H1 (cell line): ENCODE results near the gene HSF4. TPM values are rescaled to one million over a fixed set of nuclear protein-coding genes. Genes with fewer than 3 reads are reported as not detected.

ENCODE experiments used
- CTCF ChIA-PET: fragments of 300-600 bp; sonication (Branson Sonifier 250); formaldehyde crosslinking; loops from one replicate; lab custom pipeline; 2021; ENCODE audit not compliant: partially characterized antibody; lab: Charles Lee
- POLR2A ChIA-PET: fragments of 300-600 bp; sonication (Branson Sonifier 250); formaldehyde crosslinking; loops from one replicate; lab custom pipeline; 2021; ENCODE audit warnings: inconsistent platforms; ENCODE audit not compliant: partially characterized antibody; lab: Charles Lee
- DNase-seq, 2 experiments: peaks; one replicate each; pipeline versions ENCODE4 v3.0.0 to v3.0.0-alpha.2; 2010 to 2022; ENCODE audit warnings: low spot score in 2 of 2, low read depth in 1 of 2, mixed read lengths in 1 of 2
- FAIRE-seq: peaks from 2 replicates; lab custom pipeline; 2011; peaks lifted over from hg19 to GRCh38; lab: Jason Lieb, UNC
- H2AFZ ChIP-seq: 2 replicates; pipeline ENCODE4 v1.8.1; 2012; ENCODE audit warnings: low read length, inconsistent platforms
- H2AK5ac ChIP-seq: 2 replicates; pipeline ENCODE4 v1.6.1; 2013; ENCODE audit warnings: low read depth, low read length
- H2BK120ac ChIP-seq: replicated peaks from 2 replicates; pipeline ENCODE3; 2013; ENCODE audit warnings: low read depth, low read length, inconsistent platforms
- H2BK12ac ChIP-seq: 2 replicates; pipeline ENCODE4 v1.6.1; 2013; ENCODE audit warnings: low read depth, low read length
- H2BK15ac ChIP-seq: 2 replicates; pipeline ENCODE4 v1.6.1; 2013; ENCODE audit warnings: low read length
- H2BK20ac ChIP-seq: 2 replicates; pipeline ENCODE4 v1.6.1; 2013; ENCODE audit warnings: low read length
- H2BK5ac ChIP-seq: 2 replicates; pipeline ENCODE4 v1.6.1; 2013; ENCODE audit warnings: low read depth, low read length
- H3K14ac ChIP-seq: 2 replicates; pipeline ENCODE4 v1.6.1; 2013; ENCODE audit warnings: inconsistent platforms; ENCODE audit not compliant: insufficient read length
- H3K18ac ChIP-seq: 2 replicates; pipeline ENCODE4 v1.6.1; 2013; ENCODE audit warnings: low read length; ENCODE audit errors: extremely low read depth
- H3K23ac ChIP-seq: 2 replicates; pipeline ENCODE4 v1.6.1; 2013; ENCODE audit warnings: inconsistent platforms; ENCODE audit not compliant: insufficient read length
- H3K23me2 ChIP-seq: 2 replicates; pipeline ENCODE4 v1.6.1; 2013; ENCODE audit warnings: low read depth, low read length
- H3K27ac ChIP-seq: 2 replicates; pipeline ENCODE4 v1.6.1; 2011; ENCODE audit warnings: low read depth, low read length, inconsistent platforms
- H3K27me3 ChIP-seq, 4 experiments: replicated peaks in 1 of 4; 1 replicate in 1 of 4; 2 replicates in 3 of 4; pipeline versions ENCODE4 v1.6.1 to v1.8.1; 2011 to 2013; ENCODE audit warnings: low read length in 3 of 4, mild to moderate bottlenecking in 3 of 4, inconsistent platforms in 2 of 4, mixed read lengths in 2 of 4, moderate library complexity in 1 of 4; ENCODE audit not compliant: control insufficient read depth in 3 of 4, insufficient read depth in 3 of 4; ENCODE audit errors: extremely low read depth in 1 of 4
- H3K36me3 ChIP-seq, 4 experiments: 2 replicates each; pipeline versions ENCODE4 v1.6.1 to v1.8.1; 2011 to 2013; ENCODE audit warnings: mild to moderate bottlenecking in 4 of 4, low read length in 3 of 4, moderate library complexity in 2 of 4, control low read depth in 1 of 4, inconsistent platforms in 1 of 4; ENCODE audit not compliant: insufficient read depth in 4 of 4, control insufficient read depth in 2 of 4
- H3K4ac ChIP-seq: replicated peaks from 2 replicates; pipeline ENCODE3; 2013; ENCODE audit warnings: low read length, low read depth, mixed read lengths, inconsistent platforms; ENCODE audit not compliant: insufficient read length
- H3K4me1 ChIP-seq, 4 experiments: replicated peaks in 1 of 4; 1 replicate in 1 of 4; 2 replicates in 3 of 4; pipeline versions ENCODE4 v1.6.1 to v1.8.1; 2011 to 2013; ENCODE audit warnings: low read length in 3 of 4, inconsistent platforms in 2 of 4, mixed read lengths in 1 of 4; ENCODE audit not compliant: insufficient read depth in 4 of 4, control insufficient read depth in 3 of 4
- H3K4me2 ChIP-seq, 2 experiments: 2 replicates each; pipeline versions ENCODE4 v1.6.1 to v1.8.1; 2011 to 2013; ENCODE audit warnings: low read depth in 2 of 2, low read length in 2 of 2, control low read depth in 1 of 2, inconsistent platforms in 1 of 2, mild to moderate bottlenecking in 1 of 2; ENCODE audit not compliant: insufficient read depth in 1 of 2
- H3K4me3 ChIP-seq, 4 experiments: fragments of 200-600, 300-600 bp in 1 of 4; sonication (generic), shearing (Covaris generic), sonication (Bioruptor Twin) in 1 of 4; 2 replicates each; pipeline versions ENCODE4 v1.5.1 to v1.8.1; 2011 to 2016; ENCODE audit warnings: low read length in 4 of 4, low read depth in 3 of 4, control low read depth in 2 of 4, inconsistent platforms in 2 of 4, mild to moderate bottlenecking in 2 of 4, mixed read lengths in 1 of 4, moderate library complexity in 1 of 4; ENCODE audit not compliant: insufficient read depth in 2 of 4; ENCODE audit errors: extremely low read depth in 1 of 4
- H3K56ac ChIP-seq: replicated peaks from 2 replicates; pipeline ENCODE3; 2013; ENCODE audit warnings: low read depth, mild to moderate bottlenecking, mixed read lengths, low read length, inconsistent platforms; ENCODE audit not compliant: insufficient read length
- H3K79me1 ChIP-seq: 2 replicates; pipeline ENCODE4 v1.6.1; 2013; ENCODE audit warnings: low read depth, low read length, control low read depth
- H3K79me2 ChIP-seq, 2 experiments: 2 replicates each; pipeline versions ENCODE4 v1.6.1 to v1.8.1; 2012 to 2013; ENCODE audit warnings: low read length in 2 of 2, mild to moderate bottlenecking in 2 of 2, inconsistent platforms in 1 of 2; ENCODE audit not compliant: insufficient read depth in 2 of 2, control insufficient read depth in 1 of 2
- H3K9ac ChIP-seq, 4 experiments: replicated peaks in 1 of 4; 1 replicate in 1 of 4; 2 replicates in 3 of 4; pipeline versions ENCODE4 v1.6.1 to v1.8.1; 2011 to 2013; ENCODE audit warnings: low read depth in 3 of 4, low read length in 3 of 4, control low read depth in 2 of 4, mild to moderate bottlenecking in 2 of 4, moderate library complexity in 2 of 4, inconsistent platforms in 1 of 4; ENCODE audit errors: extremely low read depth in 1 of 4
- H3K9me3 ChIP-seq, 2 experiments: 2 replicates each; pipeline versions ENCODE4 v1.6.1 to v1.8.1; 2012 to 2013; ENCODE audit warnings: mild to moderate bottlenecking in 2 of 2, moderate library complexity in 2 of 2, control low read depth in 1 of 2, inconsistent platforms in 1 of 2, low read depth in 1 of 2, low read length in 1 of 2, mixed read lengths in 1 of 2; ENCODE audit not compliant: insufficient read depth in 2 of 2
- H4K20me1 ChIP-seq, 2 experiments: replicated peaks in 1 of 2; 2 replicates each; pipeline versions ENCODE3 to v1.8.1; 2011 to 2013; ENCODE audit warnings: inconsistent platforms in 2 of 2, low read length in 2 of 2, mild to moderate bottlenecking in 1 of 2; ENCODE audit not compliant: insufficient read depth in 2 of 2, control insufficient read depth in 1 of 2
- H4K5ac ChIP-seq: 2 replicates; pipeline ENCODE4 v1.6.1; 2013; ENCODE audit warnings: low read length, low read depth, mixed read lengths, inconsistent platforms; ENCODE audit not compliant: insufficient read length
- H4K8ac ChIP-seq: 2 replicates; pipeline ENCODE4 v1.8.0; 2013; ENCODE audit warnings: mild to moderate bottlenecking, moderate library complexity, low read length, inconsistent platforms; ENCODE audit not compliant: insufficient read depth; ENCODE audit errors: extremely low read depth
- H4K91ac ChIP-seq: replicated peaks from 2 replicates; pipeline ENCODE3; 2013; ENCODE audit warnings: low read length, mixed read lengths, inconsistent platforms; ENCODE audit not compliant: insufficient read length
- ATF3 ChIP-seq: IDR thresholded peaks from 2 replicates; pipeline ENCODE4 v1.6.1; 2011; ENCODE audit warnings: low read depth, mild to moderate bottlenecking, low read length; ENCODE audit not compliant: insufficient read depth
- SUZ12 ChIP-seq: fragments of 200-600 bp; sonication (generic); IDR thresholded peaks from 2 replicates; pipeline ENCODE4 v1.6.1; 2012; ENCODE audit warnings: mild to moderate bottlenecking, inconsistent platforms, low read length, moderate library complexity, mixed read lengths
- WGBS, 2 experiments: shearing (Covaris generic) in 1 of 2; methylation state at CpG; one replicate each; pipeline versions ENCODE4 v1.1.6 to v1.1.7; 2013 to 2015; ENCODE audit warnings: low lambda C conversion rate in 2 of 2, mixed read lengths in 2 of 2, inconsistent platforms in 1 of 2, low coverage in 1 of 2, missing lambda C conversion rate in 1 of 2; ENCODE audit not compliant: insufficient replicate concordance in 2 of 2, insufficient coverage in 1 of 2, insufficient read length in 1 of 2; ENCODE audit errors: extremely low coverage in 1 of 2, missing lambda C conversion rate in 1 of 2; 5-methylcytosine and 5-hydroxymethylcytosine counted together
- polyA plus RNA-seq, 7 experiments: library from polyadenylated mRNA; depleted of rRNA in 3 of 7; stranded (reverse) in 5 of 7; unstranded in 2 of 7; fragments of >200 nt in 5 of 7; fragments of 200-250 nt in 2 of 7; gene quantifications; 1 replicate in 5 of 7; 2 replicates in 1 of 7; 4 replicates in 1 of 7; pipeline versions ENCODE4 v1.2.1 to v1.2.3, GENCODE V29; 2011 to 2013; ENCODE audit warnings: missing spikeins in 2 of 7, mixed read lengths in 2 of 7
- total RNA-seq: library from RNA; stranded (reverse); fragmentation: NEBNext Ultra II Directional; extraction: Animal tissue kit (Norgen Biotek cat#: 25700); gene quantifications from 2 replicates; pipeline ENCODE4 v1.2.1, GENCODE V29; 2021

The HSF4 gene
- total and polyA plus RNA-seq, 2 of the 8 experiments (the other 6 are each of a cell fraction or from before 2014, with no cell fraction given) = 0.14 TPM; not detected in 1

DNA sequence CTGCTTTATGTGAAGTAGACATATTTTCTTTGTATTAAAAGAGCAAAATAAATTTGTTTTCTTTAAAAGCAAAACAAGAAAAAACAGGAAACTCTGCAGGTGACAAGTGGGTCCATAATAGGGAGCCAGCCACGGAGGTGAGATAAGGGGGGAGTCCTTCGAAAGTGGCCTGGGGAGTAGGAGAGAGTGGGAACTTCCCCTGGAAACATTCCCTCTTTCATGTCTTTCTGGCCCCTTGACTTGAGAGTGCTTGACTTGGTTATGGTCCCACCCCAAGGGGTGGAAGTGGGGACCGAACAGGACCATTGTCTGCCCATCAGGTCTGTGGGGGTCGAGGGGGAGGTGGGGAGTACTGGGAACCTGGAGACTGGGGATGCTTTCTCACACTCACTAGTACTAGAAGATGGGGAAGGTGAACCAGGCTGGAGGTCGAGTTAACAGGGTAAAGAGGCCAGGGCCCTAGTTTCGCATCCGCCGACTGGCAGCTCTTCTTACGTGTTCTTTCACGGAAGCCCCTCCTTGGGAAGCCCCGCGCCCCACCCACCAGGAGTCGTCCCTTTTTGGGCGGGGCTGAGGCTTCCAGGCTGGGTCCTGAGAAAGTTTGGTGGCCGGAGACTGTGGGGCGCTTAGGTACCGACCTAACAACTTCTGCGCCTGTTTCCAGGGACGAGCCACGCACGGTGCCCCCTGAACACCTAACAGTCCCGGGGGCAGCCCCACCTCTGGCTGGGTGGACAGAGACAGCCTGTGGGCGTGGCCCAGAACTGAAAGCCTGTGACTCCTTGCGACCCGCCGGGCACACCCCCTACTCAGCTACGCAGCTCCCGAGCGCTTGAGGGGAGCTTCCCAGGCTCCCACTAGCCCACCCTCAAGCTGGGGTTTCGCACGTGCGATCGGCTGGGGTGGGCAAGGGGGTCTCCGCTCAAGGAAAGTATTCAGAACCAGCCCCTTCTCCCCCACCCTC, 5.6 kb upstream of the HSF4 start:
- CTCF ChIA-PET = interaction anchor here (0.6 to 19.3 kb wide), 10 partner anchors 2 to 198 kb away, joined by 3 to 291 read pairs (median 15); partner anchors contain the start of genes B3GNT9, CES3, FBXL8 and HSF4
- POLR2A ChIA-PET = interaction anchor here (2.6 to 7.9 kb wide), 2 partner anchors 11 to 17 kb away, joined by 11 to 59 read pairs; partner anchors contain the start of gene NOL3
- Histone ChIP-seq H3K9me3 (no peaks in the 10 kb centered on the region), H2BK20ac (no peak overlapping the region), H3K18ac (no peak overlapping the region), H3K4me2 (peak overlapping the region; percentile 74 to 77), H3K27me3 (peaks cover 94 to 100% (median 98%) of the 10 kb centered on the region in 4 experiments), H2BK12ac (no peak overlapping the region), H3K4me1 (peaks cover 0 to 28% (median 19%) of the 10 kb centered on the region in 4 experiments; a peak in 6 of 7 replicates), H3K23me2 (peaks cover 18% of the 10 kb centered on the region), H3K27ac (no peak overlapping the region), H4K20me1 (peaks cover 10 to 25% of the 10 kb centered on the region in 2 experiments), H2AK5ac (no peak overlapping the region), H3K79me2 (no peaks in the 10 kb centered on the region), H4K5ac (no peak overlapping the region), H4K8ac (no peak overlapping the region), H3K4me3 (peak overlapping the region; percentile 37 to 61 (median 46)), H2AFZ (no peak overlapping the region), H3K36me3 (peaks cover 0 to 10% (median 0%) of the 10 kb centered on the region in 4 experiments; a peak in 1 of 8 replicates), H3K79me1 (no peaks in the 10 kb centered on the region), H2BK5ac (no peak overlapping the region), H3K4ac (no peak overlapping the region), H3K23ac (no peak overlapping the region), H2BK15ac (no peak overlapping the region), H4K91ac (no peak overlapping the region), H3K14ac (no peak overlapping the region), H3K9ac (no peak overlapping the region), H3K56ac (no peak overlapping the region), H2BK120ac (no peak overlapping the region)
- DNase-seq (peak in 1 of 2 experiments; percentile 73), FAIRE-seq (no peak)
- TF ChIP-seq ATF3 (no peak), SUZ12 (peak; percentile 83; the same call in 1 of the 2 replicates)
- 7% methylated on average over 31 of the region's 34 CpGs; no CpG with 5 or more reads in 1 of the 2 experiments for WGBS, 2 experiments
